Neutrophil (primary cell): ENCODE data around the gene PCMT1.
"Not testable (repeated sequence)": the region's sequence is repeated elsewhere in the genome, so short reads cannot be mapped to it uniquely, and the experiment has no call there.

Source experiments
- H3K27ac ChIP-seq: fragments of 200-600 bp; sonication (generic); 2 replicates; pipeline ENCODE4 v1.5.1; 2016; ENCODE audit warnings: mild to moderate bottlenecking, moderate library complexity
- H3K27me3 ChIP-seq: fragments of 200-600 bp; sonication (generic); 2 replicates; pipeline ENCODE4 v1.6.0; 2016; ENCODE audit warnings: mild to moderate bottlenecking
- H3K36me3 ChIP-seq: fragments of 200-600 bp; sonication (generic); 2 replicates; pipeline ENCODE4 v1.5.1; 2017
- H3K4me1 ChIP-seq, 2 experiments: fragments of 200-600 bp in 1 of 2; sonication (generic) in 1 of 2; 1 replicate in 1 of 2; 2 replicates in 1 of 2; pipeline versions ENCODE4 v1.5.1 to v1.6.1; 2013 to 2016; ENCODE audit warnings: low read depth in 1 of 2, low read length in 1 of 2, mild to moderate bottlenecking in 1 of 2, moderate library complexity in 1 of 2; ENCODE audit not compliant: control insufficient read depth in 1 of 2, insufficient read depth in 1 of 2
- H3K4me3 ChIP-seq, 2 experiments: fragments of 200-600 bp in 1 of 2; sonication (generic) in 1 of 2; 1 replicate in 1 of 2; 2 replicates in 1 of 2; pipeline ENCODE4 v1.5.1; 2013 to 2016; ENCODE audit warnings: low read depth in 1 of 2, low read length in 1 of 2, mild to moderate bottlenecking in 1 of 2, moderate library complexity in 1 of 2
- H3K9me3 ChIP-seq: fragments of 200-600 bp; sonication (generic); 2 replicates; pipeline ENCODE4 v1.5.1; 2016
- CTCF ChIP-seq: fragments of 200-600 bp; sonication (generic); IDR thresholded peaks from 2 replicates; pipeline ENCODE4 v1.5.1; 2016; ENCODE audit warnings: antibody characterized with exemption

PCMT1 gene

DNA sequence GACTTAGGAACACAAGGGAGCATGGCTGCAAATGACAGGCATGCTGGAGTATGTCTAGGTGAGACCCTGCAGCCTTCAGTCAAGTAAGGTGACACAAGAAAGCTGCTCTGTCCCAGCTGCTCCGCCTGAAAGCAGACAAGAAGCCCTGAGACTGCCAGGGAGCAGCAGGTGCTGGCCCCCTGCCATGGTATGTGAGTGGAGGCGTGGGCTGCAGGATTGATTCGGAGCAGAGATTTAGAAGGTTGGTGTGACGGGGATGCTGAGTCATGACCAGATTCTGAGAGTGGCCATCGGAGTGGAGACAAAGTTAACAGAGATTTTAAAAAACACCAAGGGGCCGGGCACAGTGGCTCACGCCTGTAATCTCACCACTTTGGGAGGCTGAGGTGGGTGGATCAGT, 96.8 kb downstream of the PCMT1 start:
- Histone ChIP-seq H3K36me3 (no peaks in the 10 kb centered on the region), H3K4me3 (no peak overlapping the region), H3K9me3 (no peaks in the 10 kb centered on the region), H3K4me1 (no peaks in the 10 kb centered on the region), H3K27me3 (peaks cover 24% of the 10 kb centered on the region), H3K27ac (no peak overlapping the region)
- no peak for TF ChIP-seq CTCF

GRCh38 chr6:149847939-149848267, 98.4 kb downstream of the PCMT1 start:
- Histone ChIP-seq H3K4me1 (no peaks in the 10 kb centered on the region), H3K27me3 (peaks cover 40% of the 10 kb centered on the region), H3K27ac (no peak overlapping the region), H3K36me3 (no peaks in the 10 kb centered on the region), H3K4me3 (no peak overlapping the region), H3K9me3 (no peaks in the 10 kb centered on the region)
- no peak for TF ChIP-seq CTCF

DNA sequence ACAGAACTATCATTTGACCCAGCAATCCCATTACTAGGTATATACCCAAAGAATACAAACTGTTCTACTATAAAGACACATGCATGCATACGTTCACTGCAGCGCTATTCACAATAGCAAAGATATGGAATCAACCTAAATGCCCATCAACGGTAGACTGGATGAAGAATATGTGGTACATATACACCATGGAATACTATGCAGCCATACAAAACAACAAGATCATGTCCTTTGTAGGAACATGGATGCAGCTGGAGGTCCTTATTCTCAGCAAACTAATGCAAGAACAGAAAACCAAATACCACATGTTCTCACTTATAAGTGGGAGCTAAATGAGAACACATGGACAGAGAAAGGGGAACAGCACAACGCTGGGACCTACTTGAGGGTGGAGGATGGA, 98.8 kb downstream of the PCMT1 start:
- H3K27me3 ChIP-seq, result peaks cover 44% of the 10 kb centered on the region
- not testable (repeated sequence) for H3K36me3 ChIP-seq, H3K4me3 ChIP-seq, H3K27ac ChIP-seq, H3K4me1 ChIP-seq, H3K9me3 ChIP-seq

GRCh38 chr6:149851461-149852110, 102.0 kb downstream of the PCMT1 start:
- peaks cover 71% of the 10 kb centered on the region for H3K27me3 ChIP-seq
- H3K4me1 ChIP-seq, result no peaks in the 10 kb centered on the region
- no peak overlapping the region for H3K27ac ChIP-seq

GRCh38 chr6:149852180-149852579, 102.6 kb downstream of the PCMT1 start:
- Histone ChIP-seq H3K27ac (no peak overlapping the region), H3K9me3 (no peaks in the 10 kb centered on the region), H3K4me1 (no peaks in the 10 kb centered on the region), H3K36me3 (no peaks in the 10 kb centered on the region), H3K4me3 (no peak overlapping the region), H3K27me3 (peaks cover 71% of the 10 kb centered on the region)
- no peak for TF ChIP-seq CTCF

More at GRCh38 chr6:149851461-149852110, 102.0 kb downstream of the PCMT1 start:
- no peak for TF ChIP-seq CTCF
- Histone ChIP-seq H3K4me3 (no peak overlapping the region), H3K9me3 (no peaks in the 10 kb centered on the region), H3K36me3 (no peaks in the 10 kb centered on the region)

DNA sequence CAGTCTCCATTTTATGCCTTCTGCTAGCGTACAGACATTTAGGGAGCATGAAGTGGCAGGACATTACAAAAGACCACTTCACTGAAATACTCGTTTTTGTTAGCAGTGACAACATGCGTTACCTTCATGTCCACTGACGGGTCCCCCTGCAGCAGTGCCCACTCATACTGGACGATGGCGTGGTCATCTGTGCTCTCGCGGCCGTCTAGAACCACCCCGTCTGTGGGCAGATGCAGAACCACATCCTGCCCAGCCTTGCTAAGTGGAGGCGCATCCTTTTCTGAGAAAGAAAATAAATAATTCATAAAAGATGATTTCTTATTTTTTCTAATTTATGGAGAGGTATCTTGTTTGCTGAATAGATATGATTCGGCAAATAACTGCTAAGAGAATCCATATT, 103.3 kb downstream of the PCMT1 start:
- no peak overlapping the region for H3K27ac ChIP-seq
- no peaks in the 10 kb centered on the region for H3K9me3 ChIP-seq
- no peak for TF ChIP-seq CTCF
- H3K27me3 ChIP-seq, result peaks cover 71% of the 10 kb centered on the region
- H3K4me3 ChIP-seq, result no peak overlapping the region
- H3K36me3 ChIP-seq, result no peaks in the 10 kb centered on the region
- no peaks in the 10 kb centered on the region for H3K4me1 ChIP-seq

GRCh38 chr6:149854017-149854416, 104.5 kb downstream of the PCMT1 start:
- peaks cover 70% of the 10 kb centered on the region for H3K27me3 ChIP-seq
- H3K4me1 ChIP-seq, H3K4me3 ChIP-seq, H3K36me3 ChIP-seq, H3K27ac ChIP-seq, H3K9me3 ChIP-seq: not testable (repeated sequence)
